PC-9 (cell line): ENCODE measurements around the gene KRT35. TPM values are rescaled to one million over a fixed set of nuclear protein-coding genes. Genes with fewer than 3 reads are reported as not detected.
A peak's percentile ranks its signal among the peaks of the same experiment; 100 is the strongest.

ENCODE experiments used
- BruUV-seq: library from RNA; stranded (reverse); fragments of 400-500 nt; replicated peaks from 2 replicates; lab custom pipeline; 2021; lab: Mats Ljungman, UMichigan
- CTCF ChIA-PET: fragments of 300-600 bp; sonication (Branson Sonifier 250); formaldehyde crosslinking; loops from one replicate; lab custom pipeline; 2022; ENCODE audit warnings: antibody characterized with exemption; lab: Charles Lee
- POLR2A ChIA-PET: fragments of 300-600 bp; sonication (Branson Sonifier 250); formaldehyde crosslinking; loops from one replicate; lab custom pipeline; 2022; ENCODE audit warnings: antibody characterized with exemption; ENCODE audit not compliant: unreplicated experiment; lab: Charles Lee
- DNase-seq, 2 experiments: peaks; one replicate each; pipeline versions ENCODE4 v3.0.0 to v3.0.0-alpha.2; 2015 to 2022; ENCODE audit warnings: mixed read lengths in 1 of 2
- H2AFZ ChIP-seq: fragments of 200-600 bp; sonication (generic); 2 replicates; pipeline ENCODE4 v1.8.1; 2017; ENCODE audit warnings: antibody characterized with exemption
- H3F3A ChIP-seq: fragments of 200-600 bp; sonication (generic); 2 replicates; pipeline ENCODE4 v1.8.1; 2017; ENCODE audit warnings: antibody characterized with exemption, mild to moderate bottlenecking, low read depth; ENCODE audit not compliant: insufficient read depth
- H3K27ac ChIP-seq: fragments of 200-600 bp; sonication (generic); 2 replicates; pipeline ENCODE4 v1.6.1; 2016; ENCODE audit warnings: mixed run types
- H3K27me3 ChIP-seq: fragments of 200-600 bp; sonication (generic); 2 replicates; pipeline ENCODE4 v1.6.1; 2016; ENCODE audit warnings: low read depth, mixed run types; ENCODE audit not compliant: insufficient read depth
- H3K36me3 ChIP-seq: fragments of 200-600 bp; sonication (generic); 2 replicates; pipeline ENCODE4 v1.6.1; 2016; ENCODE audit warnings: low read depth, mixed run types
- H3K4me1 ChIP-seq: fragments of 200-600 bp; sonication (generic); replicated peaks from 2 replicates; pipeline ENCODE4 v1.6.1; 2016; ENCODE audit warnings: mixed run types; ENCODE audit not compliant: insufficient read depth
- H3K4me2 ChIP-seq: fragments of 200-600 bp; sonication (generic); 2 replicates; pipeline ENCODE4 v1.6.1; 2017; ENCODE audit warnings: mixed run types
- H3K4me3 ChIP-seq: fragments of 200-600 bp; sonication (generic); 2 replicates; pipeline ENCODE4 v1.6.1; 2016; ENCODE audit warnings: mixed run types
- H3K79me2 ChIP-seq: fragments of 200-600 bp; sonication (generic); 2 replicates; pipeline ENCODE4 v1.6.1; 2017; ENCODE audit warnings: low read depth, mixed run types
- H3K9me2 ChIP-seq: fragments of 200-600 bp; sonication (generic); 2 replicates; pipeline ENCODE4 v1.8.1; 2017; ENCODE audit warnings: mild to moderate bottlenecking; ENCODE audit not compliant: insufficient read depth
- H3K9me3 ChIP-seq: fragments of 200-600 bp; sonication (generic); 2 replicates; pipeline ENCODE4 v1.8.1; 2016; ENCODE audit warnings: low read depth; ENCODE audit not compliant: insufficient read depth
- H4K20me1 ChIP-seq: fragments of 200-600 bp; sonication (generic); 2 replicates; pipeline ENCODE4 v1.8.1; 2017; ENCODE audit not compliant: insufficient read depth
- EZH2 ChIP-seq: fragments of 200-600 bp; sonication (generic); IDR thresholded peaks from 2 replicates; pipeline ENCODE4 v1.8.0; 2017; ENCODE audit warnings: antibody characterized with exemption, low read depth
- intact Hi-C: fragments of 100-400 bp; cut with micrococcal nuclease; formaldehyde crosslinking; loops from one replicate; pipeline ENCODE4 v1.10.0; 2022; ENCODE audit not compliant: unreplicated experiment
- total RNA-seq: library from RNA; stranded (reverse); gene quantifications from 2 replicates; pipeline ENCODE4 v1.2.3, GENCODE V29; 2021
- TF ChIP-seq, protein P1 (sequence below): fragments of 200-600 bp; sonication (generic); conservative IDR thresholded peaks from 2 replicates; pipeline ENCODE4 v1.6.1; 2017; ENCODE audit warnings: mixed run types, antibody characterized with exemption, mild to moderate bottlenecking, moderate library complexity

The KRT35 gene
- total RNA-seq, 1 experiment from 2014 or later = not detected

DNA sequence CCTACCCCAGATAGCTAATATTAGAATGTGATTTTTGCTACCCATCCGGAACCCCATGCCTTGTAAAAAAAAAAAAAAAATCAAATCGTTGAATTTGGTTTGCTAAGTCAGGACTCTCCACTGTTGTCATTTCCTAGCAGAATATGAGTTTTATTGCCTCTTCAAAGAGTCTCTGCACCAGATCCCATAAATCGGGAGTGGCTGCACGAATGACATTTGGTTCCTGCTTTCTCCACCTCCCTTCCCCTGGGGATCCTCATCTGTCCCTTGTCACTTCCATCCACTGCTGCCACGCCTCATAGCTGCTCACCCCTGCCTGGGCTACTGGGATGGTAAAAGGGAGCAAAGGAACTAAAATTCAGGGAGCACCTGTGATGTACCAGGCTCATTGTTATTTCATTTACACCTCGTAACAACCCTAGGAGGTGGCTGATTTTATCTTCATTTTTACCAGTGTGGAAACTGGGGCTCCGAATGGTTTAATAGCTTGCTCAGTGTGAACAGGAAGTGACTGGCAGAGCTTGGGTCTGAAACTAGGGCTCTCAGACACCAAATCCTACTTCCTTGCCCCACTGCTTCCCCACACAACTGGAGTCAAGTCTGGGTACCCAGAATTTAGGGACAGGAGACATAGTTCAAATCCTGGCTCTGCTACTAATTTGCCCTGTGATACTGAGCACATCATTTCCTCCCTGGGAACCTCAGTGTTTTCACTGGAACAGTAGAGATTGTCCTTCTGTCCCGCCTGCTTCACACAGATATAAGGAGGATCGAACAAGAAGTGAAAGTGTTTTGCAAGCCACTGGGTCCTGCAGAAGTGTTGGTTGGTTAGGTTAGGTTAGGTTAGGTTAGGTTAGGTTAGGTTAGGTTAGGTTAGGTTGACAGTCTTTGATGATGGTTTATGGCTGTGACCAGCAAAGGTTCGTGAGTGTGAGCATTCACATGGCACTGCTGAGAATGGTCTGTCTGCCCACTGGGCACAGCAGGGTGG, 9.3 kb upstream of the KRT35 start:
- intact Hi-C loops = no loop called here
- CTCF ChIA-PET = no interaction called here
- POLR2A ChIA-PET = interaction anchor here (0.5 kb wide), 1 partner anchor 103 kb away, joined by 9 read pairs; no protein-coding TSS in a partner anchor

DNA sequence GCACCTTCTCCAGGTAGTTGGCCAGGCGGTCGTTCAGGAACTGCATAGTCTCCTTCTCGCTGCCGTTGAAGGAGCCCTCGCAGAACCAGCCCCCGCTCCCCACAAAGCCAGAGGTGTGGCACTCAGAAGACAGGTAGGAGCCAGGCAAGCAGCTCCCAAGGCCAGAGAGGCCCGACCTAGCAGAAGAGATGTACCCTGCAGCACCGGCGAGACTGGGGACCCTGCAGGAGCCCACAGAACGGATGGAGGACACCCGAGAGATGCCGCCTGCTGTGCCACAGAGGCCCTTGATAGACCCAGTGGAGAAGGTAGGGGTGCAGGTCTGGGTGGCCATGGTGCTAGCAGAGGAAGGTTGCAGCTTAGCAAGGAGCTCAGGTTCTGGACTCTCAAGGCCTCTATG, 8.6 kb upstream of the KRT35 start, which contains the start of gene KRT36:
Gene KRT36, minus strand, starts transcription at position 380 of the 400 bp plus-strand sequence. Its CDS starts 46 bp downstream, at position 334.
- H3K4me2 ChIP-seq = no peak within 1 kb of the TSS
- H3K27ac ChIP-seq = no peak within 1 kb of the TSS
- ChIA-PET CTCF (no interaction called here), POLR2A (interaction anchor here (0.5 kb wide), 1 partner anchor 357 kb away, joined by 11 read pairs; no protein-coding TSS in a partner anchor)
- H3K36me3 ChIP-seq = no peaks in the 10 kb centered on the region
- DNase-seq = no peak
- H3K9me3 ChIP-seq = no peaks in the 10 kb centered on the region
- no TSS peak for BruUV-seq
- no peaks in the 10 kb centered on the region for H4K20me1 ChIP-seq
- H3K4me3 ChIP-seq = no peak within 1 kb of the TSS
- H3K27me3 ChIP-seq = no peaks in the 10 kb centered on the region
- H3K9me2 ChIP-seq = no peaks in the 10 kb centered on the region
- intact Hi-C loops = no loop called here
- no peak within 1 kb of the TSS for H2AFZ ChIP-seq
- TF ChIP-seq EZH2 = no peak
- TF ChIP-seq, protein P1, sequence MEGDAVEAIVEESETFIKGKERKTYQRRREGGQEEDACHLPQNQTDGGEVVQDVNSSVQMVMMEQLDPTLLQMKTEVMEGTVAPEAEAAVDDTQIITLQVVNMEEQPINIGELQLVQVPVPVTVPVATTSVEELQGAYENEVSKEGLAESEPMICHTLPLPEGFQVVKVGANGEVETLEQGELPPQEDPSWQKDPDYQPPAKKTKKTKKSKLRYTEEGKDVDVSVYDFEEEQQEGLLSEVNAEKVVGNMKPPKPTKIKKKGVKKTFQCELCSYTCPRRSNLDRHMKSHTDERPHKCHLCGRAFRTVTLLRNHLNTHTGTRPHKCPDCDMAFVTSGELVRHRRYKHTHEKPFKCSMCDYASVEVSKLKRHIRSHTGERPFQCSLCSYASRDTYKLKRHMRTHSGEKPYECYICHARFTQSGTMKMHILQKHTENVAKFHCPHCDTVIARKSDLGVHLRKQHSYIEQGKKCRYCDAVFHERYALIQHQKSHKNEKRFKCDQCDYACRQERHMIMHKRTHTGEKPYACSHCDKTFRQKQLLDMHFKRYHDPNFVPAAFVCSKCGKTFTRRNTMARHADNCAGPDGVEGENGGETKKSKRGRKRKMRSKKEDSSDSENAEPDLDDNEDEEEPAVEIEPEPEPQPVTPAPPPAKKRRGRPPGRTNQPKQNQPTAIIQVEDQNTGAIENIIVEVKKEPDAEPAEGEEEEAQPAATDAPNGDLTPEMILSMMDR = no peak
- peaks cover 15% of the 10 kb centered on the region for H3K4me1 ChIP-seq
- H3K79me2 ChIP-seq = no peaks in the 10 kb centered on the region
- peaks cover 7% of the 10 kb centered on the region; the same call in 1 of the 2 replicates for H3F3A ChIP-seq

More for the DNA sequence above, 9.3 kb upstream of the KRT35 start:
- no peak overlapping the region for H2AFZ ChIP-seq
- no peak overlapping the region for H3K4me3 ChIP-seq
- TF ChIP-seq EZH2 = no peak
- TF ChIP-seq, protein P1 = no peak
- H3K36me3 ChIP-seq = no peaks in the 10 kb centered on the region
- H3K79me2 ChIP-seq = no peaks in the 10 kb centered on the region
- peaks cover 23% of the 10 kb centered on the region for H3K4me1 ChIP-seq
- peaks cover 7% of the 10 kb centered on the region; the same call in 1 of the 2 replicates for H3F3A ChIP-seq
- no peaks in the 10 kb centered on the region for H3K9me2 ChIP-seq
- no peaks in the 10 kb centered on the region for H4K20me1 ChIP-seq
- H3K4me2 ChIP-seq = no peak overlapping the region
- no peaks in the 10 kb centered on the region for H3K9me3 ChIP-seq
- BruUV-seq = no TSS peak
- no peak for DNase-seq
- H3K27me3 ChIP-seq = no peaks in the 10 kb centered on the region
- no peak overlapping the region for H3K27ac ChIP-seq

DNA sequence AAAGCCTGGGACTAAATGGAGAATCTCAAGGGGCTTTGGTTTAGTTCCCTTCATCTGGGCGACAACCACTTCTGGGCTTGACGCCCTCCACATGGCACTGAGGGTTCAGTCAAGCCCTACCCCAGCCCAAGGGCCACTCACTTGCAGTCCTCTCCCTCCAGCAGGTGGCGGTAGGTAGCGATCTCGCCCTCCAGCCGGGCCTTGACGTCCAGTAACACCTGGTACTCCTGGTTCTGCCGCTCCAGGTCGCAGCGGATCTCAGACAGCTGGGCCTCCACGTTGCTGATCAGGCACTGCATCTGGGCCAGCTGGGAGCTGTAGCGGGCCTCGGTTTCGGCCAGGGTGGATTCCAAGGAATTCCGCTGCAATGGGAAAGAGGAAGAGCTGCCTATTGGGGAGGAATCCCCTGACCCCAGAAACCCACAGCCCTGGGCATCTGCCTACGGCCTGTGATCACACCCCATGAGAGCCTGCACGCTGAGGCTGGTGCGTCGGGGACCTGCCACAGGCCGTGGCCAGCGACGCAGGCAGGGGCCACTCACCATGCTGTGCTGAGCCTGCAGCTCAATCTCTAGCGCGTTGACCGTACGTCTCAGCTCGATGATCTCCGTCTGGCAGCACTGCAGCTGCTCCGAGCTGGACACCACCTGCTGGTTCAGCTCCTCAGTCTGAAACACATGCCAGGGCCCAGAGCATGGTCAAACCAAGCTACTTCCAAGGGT, 6.0 kb upstream of the KRT35 start:
- Histone ChIP-seq H3K9me2 (no peaks in the 10 kb centered on the region), H3F3A (no peaks in the 10 kb centered on the region), H3K27me3 (no peaks in the 10 kb centered on the region), H3K79me2 (no peaks in the 10 kb centered on the region), H3K36me3 (no peaks in the 10 kb centered on the region), H4K20me1 (no peaks in the 10 kb centered on the region), H3K4me2 (no peak overlapping the region), H3K4me1 (no peaks in the 10 kb centered on the region), H3K4me3 (no peak overlapping the region), H3K9me3 (no peaks in the 10 kb centered on the region), H3K27ac (no peak overlapping the region), H2AFZ (no peak overlapping the region)
- no peak for TF ChIP-seq EZH2
- TF ChIP-seq, protein P1 = peak; percentile 36; the same call in 1 of the 2 replicates
- no peak for DNase-seq
- POLR2A ChIA-PET = no interaction called here
- intact Hi-C loops = no loop called here
- no TSS peak for BruUV-seq
- CTCF ChIA-PET = no interaction called here
